Ureter (tissue), 1 donor: ENCODE data around the gene BRD7. TPM values are rescaled to one million over a fixed set of nuclear protein-coding genes. Genes with fewer than 3 reads are reported as not detected.
A peak's percentile ranks its signal among the peaks of the same experiment; 100 is the strongest.

Experiments
- DNase-seq: peaks from one replicate; pipeline ENCODE4 v3.0.0-alpha.2; 2020; ENCODE audit warnings: low spot score
- total RNA-seq: library from RNA; stranded (reverse); gene quantifications from one replicate; pipeline ENCODE4 v1.2.4, GENCODE V29; 2023
- donor health status: DM: yes; HTN: yes; CAD: no.

Gene BRD7
- total RNA-seq, 1 donor from 2014 or later = 63.7 TPM

- DNase-seq = no peak
Measured at GRCh38 chr16:50272687-50273381, 96.0 kb downstream of the BRD7 start.

GRCh38 chr16:50272111-50272571 lies 96.6 kb downstream of the BRD7 start:
- DNase-seq = no peak

GRCh38 chr16:50271148-50272041 lies 97.4 kb downstream of the BRD7 start:
- DNase-seq = no peak

GRCh38 chr16:50270510-50271147 lies 98.2 kb downstream of the BRD7 start:
- no peak for DNase-seq

GRCh38 chr16:50269769-50270509 lies 98.8 kb downstream of the BRD7 start:
- DNase-seq = no peak

GRCh38 chr16:50269061-50269705 lies 99.6 kb downstream of the BRD7 start:
- no peak for DNase-seq

GRCh38 chr16:50268352-50268751 lies 100.4 kb downstream of the BRD7 start:
- DNase-seq = no peak

GRCh38 chr16:50267651-50268050 lies 101.1 kb downstream of the BRD7 start:
- no peak for DNase-seq

- no peak for DNase-seq
Measured at GRCh38 chr16:50267151-50267631, 101.6 kb downstream of the BRD7 start.

GRCh38 chr16:50266337-50267091 lies 102.3 kb downstream of the BRD7 start, which contains the start of gene ADCY7:
Gene ADCY7, plus strand, starts transcription at chr16:50266551. Its CDS starts 21,629 bp downstream, at chr16:50288180.
- DNase-seq = peak; percentile 85

Other genes with a start within 250 kb of the BRD7 start
- 17.4 TPM for gene TENT4B, start 215.7 kb downstream of the BRD7 start, total RNA-seq
- gene ADCY7, start 102.4 kb downstream of the BRD7 start, total RNA-seq = 18.6 TPM
- 27.8 TPM for gene NKD1, start 179.4 kb upstream of the BRD7 start, total RNA-seq